ENCODE measurements around the gene MSH2.

DNA sequence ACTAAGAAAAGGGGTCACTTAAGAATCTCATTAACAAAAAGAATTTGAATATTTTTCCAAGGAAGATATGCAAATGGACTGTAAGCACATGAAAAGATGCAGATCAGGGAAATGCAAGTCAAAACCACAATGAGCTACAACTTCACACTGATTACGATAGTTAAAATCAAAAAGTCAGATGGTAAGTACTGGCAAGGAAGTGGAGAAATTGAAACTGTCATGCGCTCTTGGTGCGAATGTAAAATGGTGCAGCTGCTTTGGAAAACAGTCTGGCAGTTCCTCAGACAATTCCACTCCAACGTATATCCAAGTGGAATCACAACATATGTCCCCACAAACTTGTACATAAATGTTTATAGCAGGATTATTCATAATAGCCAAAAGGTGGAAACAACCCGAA is 81.4 kb downstream of the MSH2 start:
- no peak for TF ChIP-seq POLR2AphosphoS5 (IDR thresholded peaks at IDR 0.05; ENCODE audit: borderline replicate concordance, low read depth, low read length)
- TF ChIP-seq FOXP2 (optimal IDR thresholded peaks at IDR 0.05; ENCODE audit: control extremely low read depth, extremely low read length, insufficient read depth) = no peak
- TF ChIP-seq EZH2 (IDR thresholded peaks at IDR 0.05) = no peak

Measured in SK-N-MC (cell line).